K562 (cell line): Measurements from ENCODE around the gene CRAT. TPM values are rescaled to one million over a fixed set of nuclear protein-coding genes. Genes with fewer than 3 reads are reported as not detected.

Source experiments
- ATF7 ChIP-seq: fragments of 450-650 bp; IDR thresholded peaks from 2 replicates; pipeline ENCODE4 v1.7.1; 2014; ENCODE audit warnings: mild to moderate bottlenecking, moderate library complexity
- ETV5 ChIP-seq: sonication (generic); formaldehyde crosslinking; IDR thresholded peaks from 2 replicates; pipeline ENCODE4 v1.4.0; 2020; ENCODE audit warnings: low read depth, mild to moderate bottlenecking, missing genetic modification reagents
- MCM2 ChIP-seq: fragments of 450-650 bp; IDR thresholded peaks from 2 replicates; pipeline ENCODE4 v1.6.1; 2017; ENCODE audit warnings: low read depth, mild to moderate bottlenecking
- OTX1 ChIP-seq: fragments of 450-650 bp; formaldehyde crosslinking; IDR thresholded peaks from 2 replicates; pipeline ENCODE4 v1.4.0; 2022; ENCODE audit warnings: mild to moderate bottlenecking
- SP2 ChIP-seq: IDR thresholded peaks from 2 replicates; pipeline ENCODE4 v1.6.1; 2011; ENCODE audit warnings: mild to moderate bottlenecking, low read depth, low read length, moderate library complexity; ENCODE audit not compliant: poor library complexity, severe bottlenecking; ENCODE audit errors: extremely low read depth
- SUPT5H ChIP-seq: fragments of 450-650 bp; IDR thresholded peaks from 2 replicates; pipeline ENCODE4 v1.6.1; 2016
- TCF7 ChIP-seq: sonication (generic); IDR thresholded peaks from 2 replicates; pipeline ENCODE4 v1.6.1; 2016; ENCODE audit warnings: antibody characterized with exemption, borderline replicate concordance
- TRIM28 ChIP-seq: fragments of 450-650 bp; IDR thresholded peaks from 2 replicates; pipeline ENCODE4 v1.6.1; 2017
- polyA plus RNA-seq, 8 experiments: library from polyadenylated mRNA; depleted of rRNA in 4 of 8; stranded (reverse) in 5 of 8; unstranded in 3 of 8; fragments of >200 nt; fragmentation: Nextera tagmentation in 2 of 8; fragmentation: Illumina TruSeq in 1 of 8; extraction: Ambion mirVana in 2 of 8; extraction: Trizol in 1 of 8; gene quantifications; 2 replicates each; pipeline versions ENCODE4 v1.2.1 to v1.2.3, GENCODE V29; 2011 to 2014; ENCODE audit warnings: inconsistent platforms in 1 of 8, missing spikeins in 1 of 8
- total RNA-seq, 7 experiments: library from RNA; depleted of rRNA in 6 of 7; stranded (reverse); fragments of >200 nt in 6 of 7; fragmentation: Illumina TruSeq in 2 of 7; extraction: Trizol in 2 of 7; gene quantifications; 2 replicates each; pipeline versions ENCODE4 v1.2.1 to v1.2.3, GENCODE V29; 2011 to 2021; ENCODE audit warnings: low replicate concordance in 1 of 7
- TF ChIP-seq, protein P1 (sequence below): fragments of 450-650 bp; IDR thresholded peaks from 2 replicates; pipeline ENCODE4 v1.6.1; 2018; ENCODE audit not compliant: partially characterized antibody

CRAT gene
- total and polyA plus RNA-seq, 9 of the 15 experiments (the other 6 are each of a cell fraction or from before 2014, with no cell fraction given), result 0.20 to 13.8 (median 5.4) TPM

DNA sequence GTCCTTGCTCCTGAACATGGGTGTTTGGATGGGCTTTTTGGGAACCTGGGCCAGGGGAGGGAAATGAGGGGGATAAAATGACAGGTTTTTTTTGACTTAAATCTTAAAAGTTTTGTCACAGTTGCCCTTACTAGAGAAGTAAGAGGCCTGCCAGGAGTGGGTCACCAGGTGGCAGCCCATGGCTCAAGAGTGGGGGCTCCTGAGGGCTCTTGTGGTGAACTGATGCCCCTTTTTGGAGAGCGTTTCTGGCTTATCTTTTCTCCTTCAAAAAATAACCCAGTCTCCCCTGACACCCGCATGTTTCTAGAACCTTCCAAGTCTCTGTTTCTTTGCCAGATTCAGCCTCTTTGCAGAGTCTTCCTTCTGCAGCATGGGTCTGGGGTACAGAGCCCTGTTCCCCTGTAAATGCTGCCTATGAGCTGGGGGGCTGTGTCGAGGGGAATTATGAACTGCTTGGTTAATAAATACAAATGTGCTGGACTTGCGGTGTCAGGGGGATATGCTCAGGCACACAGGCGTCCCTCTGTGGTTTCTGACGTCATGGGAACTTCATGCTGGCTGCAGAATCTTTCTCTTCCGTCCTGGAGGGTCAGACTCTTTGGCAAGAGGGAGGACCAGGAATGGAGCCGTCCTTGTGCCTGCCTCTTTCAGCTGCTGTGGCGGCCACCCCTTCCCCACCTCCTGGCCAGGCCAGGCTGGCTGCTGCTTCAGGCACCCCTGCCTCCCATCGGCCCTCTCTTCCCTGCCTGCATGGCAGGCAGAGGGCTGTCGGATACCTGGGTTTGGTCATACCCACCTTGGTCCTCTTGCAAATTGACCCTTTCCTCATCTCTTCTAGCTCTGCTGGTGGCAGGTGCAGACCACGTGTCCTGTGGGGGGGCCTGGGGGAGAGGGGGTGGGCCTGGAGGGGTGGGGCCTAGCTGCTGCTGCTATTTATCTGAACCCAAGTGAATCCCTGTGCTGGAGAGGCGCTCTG, 30.8 kb upstream of the CRAT start (continued):
- TF ChIP-seq, protein P1, sequence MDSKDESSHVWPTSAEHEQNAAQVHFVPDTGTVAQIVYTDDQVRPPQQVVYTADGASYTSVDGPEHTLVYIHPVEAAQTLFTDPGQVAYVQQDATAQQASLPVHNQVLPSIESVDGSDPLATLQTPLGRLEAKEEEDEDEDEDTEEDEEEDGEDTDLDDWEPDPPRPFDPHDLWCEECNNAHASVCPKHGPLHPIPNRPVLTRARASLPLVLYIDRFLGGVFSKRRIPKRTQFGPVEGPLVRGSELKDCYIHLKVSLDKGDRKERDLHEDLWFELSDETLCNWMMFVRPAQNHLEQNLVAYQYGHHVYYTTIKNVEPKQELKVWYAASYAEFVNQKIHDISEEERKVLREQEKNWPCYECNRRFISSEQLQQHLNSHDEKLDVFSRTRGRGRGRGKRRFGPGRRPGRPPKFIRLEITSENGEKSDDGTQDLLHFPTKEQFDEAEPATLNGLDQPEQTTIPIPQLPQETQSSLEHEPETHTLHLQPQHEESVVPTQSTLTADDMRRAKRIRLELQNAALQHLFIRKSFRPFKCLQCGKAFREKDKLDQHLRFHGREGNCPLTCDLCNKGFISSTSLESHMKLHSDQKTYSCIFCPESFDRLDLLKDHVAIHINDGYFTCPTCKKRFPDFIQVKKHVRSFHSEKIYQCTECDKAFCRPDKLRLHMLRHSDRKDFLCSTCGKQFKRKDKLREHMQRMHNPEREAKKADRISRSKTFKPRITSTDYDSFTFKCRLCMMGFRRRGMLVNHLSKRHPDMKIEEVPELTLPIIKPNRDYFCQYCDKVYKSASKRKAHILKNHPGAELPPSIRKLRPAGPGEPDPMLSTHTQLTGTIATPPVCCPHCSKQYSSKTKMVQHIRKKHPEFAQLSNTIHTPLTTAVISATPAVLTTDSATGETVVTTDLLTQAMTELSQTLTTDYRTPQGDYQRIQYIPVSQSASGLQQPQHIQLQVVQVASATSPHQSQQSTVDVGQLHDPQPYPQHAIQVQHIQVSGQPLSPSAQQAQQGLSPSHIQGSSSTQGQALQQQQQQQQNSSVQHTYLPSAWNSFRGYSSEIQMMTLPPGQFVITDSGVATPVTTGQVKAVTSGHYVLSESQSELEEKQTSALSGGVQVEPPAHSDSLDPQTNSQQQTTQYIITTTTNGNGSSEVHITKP, result peak; percentile 73
- TF ChIP-seq ETV5 (CRISPR knock-in tag), result no peak
- TF ChIP-seq OTX1 (CRISPR knock-in tag), result no peak
- TF ChIP-seq SP2, result no peak
- TF ChIP-seq MCM2, result no peak
- no peak for TF ChIP-seq TCF7
- TF ChIP-seq TRIM28, result no peak
- peak; percentile 80; the same call in 1 of the 2 replicates for TF ChIP-seq ATF7
- TF ChIP-seq SUPT5H, result no peak
